Hippocampal formation (tissue), 2 donors: ENCODE data around the gene NLRP7.
"Not testable (repeated sequence)": the region's sequence is repeated elsewhere in the genome, so short reads cannot be mapped to it uniquely, and the experiment has no call there.

Experiments
- DNase-seq, 2 donors: peaks; one replicate each; lab custom pipeline; 2025; lab: John Stamatoyannopoulos, UW

The NLRP7 gene

GRCh38 chr19:54947381-54947780 lies at the start of gene NLRP7:
TSS of gene NLRP7 (minus strand) at chr19:54947530.
- DNase-seq: no peak

- DNase-seq: no peak
Measured at GRCh38 chr19:54995561-54995960, 48.2 kb upstream of the NLRP7 start.

GRCh38 chr19:54989531-54989930 lies 42.2 kb upstream of the NLRP7 start:
- DNase-seq: not testable (repeated sequence)

- not testable (repeated sequence) for DNase-seq
Measured at GRCh38 chr19:54982562-54982961, 35.2 kb upstream of the NLRP7 start.

- not testable (repeated sequence) for DNase-seq
Measured at GRCh38 chr19:54973229-54974090, 26.1 kb upstream of the NLRP7 start.

- DNase-seq: not testable (repeated sequence)
Measured at GRCh38 chr19:54971446-54971845, 24.1 kb upstream of the NLRP7 start.

GRCh38 chr19:54969647-54970046 lies 22.3 kb upstream of the NLRP7 start:
- no peak for DNase-seq

- no peak for DNase-seq
Measured at GRCh38 chr19:54967611-54968010, 20.3 kb upstream of the NLRP7 start.

GRCh38 chr19:54965055-54965454 lies 17.7 kb upstream of the NLRP7 start:
- not testable (repeated sequence) for DNase-seq

- no peak for DNase-seq
Measured at GRCh38 chr19:54959840-54960239, 12.5 kb upstream of the NLRP7 start.

- DNase-seq: no peak
Measured at GRCh38 chr19:54955376-54955775, 8.0 kb upstream of the NLRP7 start.

GRCh38 chr19:54953345-54953713 lies 6.0 kb upstream of the NLRP7 start:
- DNase-seq: not testable (repeated sequence)

- DNase-seq: peak; percentile 4 to 20
Measured at GRCh38 chr19:54952591-54953344, 5.4 kb upstream of the NLRP7 start.

GRCh38 chr19:54950580-54950979 lies 3.2 kb upstream of the NLRP7 start:
- DNase-seq: not testable (repeated sequence)

GRCh38 chr19:54949412-54949811 lies 2.1 kb upstream of the NLRP7 start:
- DNase-seq: no peak

- not testable (repeated sequence) for DNase-seq
Measured at GRCh38 chr19:54943772-54944361, 3.5 kb downstream of the NLRP7 start.

- DNase-seq: not testable (repeated sequence)
Measured at GRCh38 chr19:54939538-54939937, 7.8 kb downstream of the NLRP7 start.

GRCh38 chr19:54938906-54939305 lies 8.4 kb downstream of the NLRP7 start:
- DNase-seq: no peak

GRCh38 chr19:54937926-54938325 lies 9.4 kb downstream of the NLRP7 start:
- no peak for DNase-seq

- DNase-seq: no peak
Measured at GRCh38 chr19:54928299-54928698, 19.0 kb downstream of the NLRP7 start.

- no peak for DNase-seq
Measured at GRCh38 chr19:54923276-54923675, 24.1 kb downstream of the NLRP7 start.

GRCh38 chr19:54921082-54921481 lies 26.2 kb downstream of the NLRP7 start:
- no peak for DNase-seq
